ENCODE results near the gene CNTFR.

CNTFR gene

GRCh38 chr9:34620061-34620994, 30.8 kb upstream of the CNTFR start, which contains the start of gene DCTN3:
Gene DCTN3 (minus strand): TSS chr9:34620495. CDS start chr9:34620464, 31 bp downstream.
- DNase-seq (ENCODE audit: low spot score), result peak; percentile 97

GRCh38 chr9:34615132-34615531, 25.6 kb upstream of the CNTFR start:
- no peak for DNase-seq (ENCODE audit: low spot score)

GRCh38 chr9:34612788-34613390, 23.4 kb upstream of the CNTFR start:
- DNase-seq (ENCODE audit: low spot score), result peak; percentile 87

- DNase-seq (ENCODE audit: low spot score), result peak; percentile 98
Measured at GRCh38 chr9:34611811-34612787, 22.6 kb upstream of the CNTFR start, which contains the start of gene RPP25L. Gene RPP25L (minus strand): TSS chr9:34612097. CDS start chr9:34611296, 801 bp downstream.

- DNase-seq (ENCODE audit: low spot score), result peak; percentile 24
Measured at GRCh38 chr9:34611251-34611810, 21.8 kb upstream of the CNTFR start.

GRCh38 chr9:34610434-34611206, 21.1 kb upstream of the CNTFR start:
- DNase-seq (ENCODE audit: low spot score), result no peak

GRCh38 chr9:34607331-34607730, 17.8 kb upstream of the CNTFR start:
- no peak for DNase-seq (ENCODE audit: low spot score)

- DNase-seq (ENCODE audit: low spot score), result no peak
Measured at GRCh38 chr9:34606905-34607304, 17.4 kb upstream of the CNTFR start.

GRCh38 chr9:34606190-34606589, 16.7 kb upstream of the CNTFR start:
- no peak for DNase-seq (ENCODE audit: low spot score)

GRCh38 chr9:34603610-34604231, 14.2 kb upstream of the CNTFR start:
- DNase-seq (ENCODE audit: low spot score), result peak; percentile 88

GRCh38 chr9:34601937-34602573, 12.5 kb upstream of the CNTFR start:
- no peak for DNase-seq (ENCODE audit: low spot score)

GRCh38 chr9:34600908-34601307, 11.4 kb upstream of the CNTFR start:
- no peak for DNase-seq (ENCODE audit: low spot score)

GRCh38 chr9:34599546-34599945, 10.0 kb upstream of the CNTFR start:
- DNase-seq (ENCODE audit: low spot score), result no peak

GRCh38 chr9:34594177-34594576, 4.7 kb upstream of the CNTFR start:
- DNase-seq (ENCODE audit: low spot score), result no peak

GRCh38 chr9:34592895-34593601, 3.5 kb upstream of the CNTFR start:
- DNase-seq (ENCODE audit: low spot score), result no peak

GRCh38 chr9:34591917-34592866, 2.7 kb upstream of the CNTFR start:
- DNase-seq (ENCODE audit: low spot score), result no peak

GRCh38 chr9:34591248-34591916, 1.9 kb upstream of the CNTFR start:
- peak; percentile 96 for DNase-seq (ENCODE audit: low spot score)

Measured in AG08396 (cell line).